Nephron (organoid): ENCODE data around the gene SMURF1.

Experiments used
- H3K27ac Mint-ChIP-seq, 3 experiments: 2 replicates each; pipeline ENCODE4 v1.8.0; 2020; ENCODE audit warnings: mixed read lengths in 3 of 3, mild to moderate bottlenecking in 2 of 3, moderate library complexity in 1 of 3
- H3K27me3 Mint-ChIP-seq: 2 replicates; pipeline ENCODE4 v1.8.0; 2021; ENCODE audit warnings: low read depth, mild to moderate bottlenecking, moderate library complexity, mixed read lengths
- H3K36me3 Mint-ChIP-seq: 2 replicates; pipeline ENCODE4 v1.8.0; 2020; ENCODE audit warnings: low read depth, mixed read lengths
- H3K4me1 Mint-ChIP-seq: 2 replicates; pipeline ENCODE4 v1.8.0; 2020; ENCODE audit warnings: mixed read lengths
- H3K4me3 Mint-ChIP-seq, 3 experiments: 2 replicates each; pipeline ENCODE4 v1.8.0; 2020; ENCODE audit warnings: mild to moderate bottlenecking in 3 of 3, mixed read lengths in 3 of 3, moderate library complexity in 2 of 3
- H3K9me3 Mint-ChIP-seq: 2 replicates; pipeline ENCODE4 v1.8.0; 2020; ENCODE audit warnings: mixed read lengths
- TF ChIP-seq, protein P1 (sequence below), 3 experiments: fragments of 200-600 bp; sonication (generic); IDR thresholded peaks; one replicate each; pipeline ENCODE4 v1.5.0; 2021; ENCODE audit warnings: antibody characterized with exemption in 3 of 3; ENCODE audit not compliant: unreplicated experiment in 3 of 3

The SMURF1 gene

GRCh38 chr7:99008921-99009530 lies 134.9 kb downstream of the SMURF1 start:
- no peak overlapping the region for H3K4me3 Mint-ChIP-seq
- H3K27ac Mint-ChIP-seq = no peak overlapping the region
- no peaks in the 10 kb centered on the region for H3K9me3 Mint-ChIP-seq
- no peaks in the 10 kb centered on the region for H3K27me3 Mint-ChIP-seq
- H3K36me3 Mint-ChIP-seq = peaks cover 74% of the 10 kb centered on the region
- TF ChIP-seq, protein P1, sequence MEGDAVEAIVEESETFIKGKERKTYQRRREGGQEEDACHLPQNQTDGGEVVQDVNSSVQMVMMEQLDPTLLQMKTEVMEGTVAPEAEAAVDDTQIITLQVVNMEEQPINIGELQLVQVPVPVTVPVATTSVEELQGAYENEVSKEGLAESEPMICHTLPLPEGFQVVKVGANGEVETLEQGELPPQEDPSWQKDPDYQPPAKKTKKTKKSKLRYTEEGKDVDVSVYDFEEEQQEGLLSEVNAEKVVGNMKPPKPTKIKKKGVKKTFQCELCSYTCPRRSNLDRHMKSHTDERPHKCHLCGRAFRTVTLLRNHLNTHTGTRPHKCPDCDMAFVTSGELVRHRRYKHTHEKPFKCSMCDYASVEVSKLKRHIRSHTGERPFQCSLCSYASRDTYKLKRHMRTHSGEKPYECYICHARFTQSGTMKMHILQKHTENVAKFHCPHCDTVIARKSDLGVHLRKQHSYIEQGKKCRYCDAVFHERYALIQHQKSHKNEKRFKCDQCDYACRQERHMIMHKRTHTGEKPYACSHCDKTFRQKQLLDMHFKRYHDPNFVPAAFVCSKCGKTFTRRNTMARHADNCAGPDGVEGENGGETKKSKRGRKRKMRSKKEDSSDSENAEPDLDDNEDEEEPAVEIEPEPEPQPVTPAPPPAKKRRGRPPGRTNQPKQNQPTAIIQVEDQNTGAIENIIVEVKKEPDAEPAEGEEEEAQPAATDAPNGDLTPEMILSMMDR (IDR thresholded peaks at IDR 0.05; ENCODE audit: unreplicated experiment in 3 of 3) = no peak
- H3K4me1 Mint-ChIP-seq = no peaks in the 10 kb centered on the region

DNA sequence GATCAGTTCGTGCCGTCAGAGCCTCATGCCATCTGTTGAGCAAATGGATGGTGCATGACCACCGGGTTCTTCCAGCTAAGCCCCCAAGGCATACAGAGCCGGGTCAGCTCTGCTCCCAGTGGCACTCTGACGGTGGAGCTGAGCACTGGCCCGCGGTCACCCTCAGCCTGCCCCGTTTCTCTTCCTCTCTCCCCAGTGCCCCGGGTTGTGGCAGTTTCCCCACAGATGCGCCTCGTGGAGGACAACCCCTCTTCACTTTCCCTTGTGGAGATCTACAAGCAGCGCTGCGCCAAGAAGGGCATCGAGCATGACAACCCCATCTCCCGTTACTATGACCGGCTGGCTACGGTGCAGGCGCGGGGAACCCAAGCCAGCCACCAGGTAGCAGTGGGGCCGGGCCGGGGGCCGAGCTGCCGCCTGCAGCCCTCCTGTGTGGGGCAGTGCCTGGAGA lies 135.7 kb downstream of the SMURF1 start:
- Mint-ChIP-seq H3K27me3 (no peaks in the 10 kb centered on the region), H3K9me3 (no peaks in the 10 kb centered on the region), H3K36me3 (peaks cover 70% of the 10 kb centered on the region), H3K4me1 (no peaks in the 10 kb centered on the region), H3K27ac (no peak overlapping the region), H3K4me3 (no peak overlapping the region)
- TF ChIP-seq, protein P1 (IDR thresholded peaks at IDR 0.05; ENCODE audit: unreplicated experiment in 3 of 3) = no peak

GRCh38 chr7:99006739-99007424 lies 137.0 kb downstream of the SMURF1 start:
- TF ChIP-seq, protein P1 (IDR thresholded peaks at IDR 0.05; ENCODE audit: unreplicated experiment in 3 of 3) = no peak
- no peaks in the 10 kb centered on the region for H3K27me3 Mint-ChIP-seq
- H3K36me3 Mint-ChIP-seq = peaks cover 70% of the 10 kb centered on the region
- no peak overlapping the region for H3K4me3 Mint-ChIP-seq
- no peaks in the 10 kb centered on the region for H3K9me3 Mint-ChIP-seq
- H3K27ac Mint-ChIP-seq = no peak overlapping the region
- no peaks in the 10 kb centered on the region for H3K4me1 Mint-ChIP-seq

DNA sequence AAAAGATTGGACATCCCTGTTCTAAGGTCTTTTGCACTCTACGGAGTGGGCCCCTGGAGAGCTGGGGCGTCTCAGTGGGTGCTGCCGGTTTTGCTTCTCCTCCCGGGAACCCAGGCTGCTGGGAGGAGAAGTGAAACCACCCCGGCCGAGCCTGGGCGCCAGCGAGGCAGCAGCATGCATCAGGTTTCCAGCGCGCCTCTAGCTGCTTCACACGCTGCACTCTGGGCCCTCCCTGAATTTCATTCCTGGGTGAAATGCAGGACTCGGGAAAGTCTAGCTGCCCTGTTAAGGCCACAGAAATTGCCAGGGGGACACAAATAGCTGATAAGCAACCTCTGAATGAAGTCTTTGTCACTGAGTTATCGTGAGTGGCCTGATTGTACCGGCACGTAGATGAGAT lies 138.1 kb downstream of the SMURF1 start:
- H3K9me3 Mint-ChIP-seq = no peaks in the 10 kb centered on the region
- H3K27me3 Mint-ChIP-seq = no peaks in the 10 kb centered on the region
- TF ChIP-seq, protein P1 (IDR thresholded peaks at IDR 0.05; ENCODE audit: unreplicated experiment in 3 of 3) = no peak
- H3K36me3 Mint-ChIP-seq = peaks cover 69% of the 10 kb centered on the region
- no peaks in the 10 kb centered on the region for H3K4me1 Mint-ChIP-seq
- H3K27ac Mint-ChIP-seq = no peak overlapping the region
- no peak overlapping the region for H3K4me3 Mint-ChIP-seq

- H3K4me1 Mint-ChIP-seq = no peaks in the 10 kb centered on the region
- TF ChIP-seq, protein P1 (IDR thresholded peaks at IDR 0.05; ENCODE audit: unreplicated experiment in 3 of 3) = no peak
- peaks cover 64% of the 10 kb centered on the region for H3K36me3 Mint-ChIP-seq
- H3K4me3 Mint-ChIP-seq = no peak overlapping the region
- H3K27ac Mint-ChIP-seq = no peak overlapping the region
- H3K27me3 Mint-ChIP-seq = no peaks in the 10 kb centered on the region
- no peaks in the 10 kb centered on the region for H3K9me3 Mint-ChIP-seq
Measured at GRCh38 chr7:99004781-99005500, 139.0 kb downstream of the SMURF1 start.
